GM18858 (cell line): ENCODE data around the gene MAN2A1.
A peak's percentile ranks its signal among the peaks of the same experiment; 100 is the strongest.

ENCODE experiments used
- ATAC-seq: cut with Tn5 transposase; IDR thresholded peaks from one replicate; pipeline ENCODE4 v1.9.1; 2021; ENCODE audit not compliant: unreplicated experiment

MAN2A1 gene

GRCh38 chr5:109704282-109704952 is 14.7 kb downstream of the MAN2A1 start:
- ATAC-seq: no peak

DNA sequence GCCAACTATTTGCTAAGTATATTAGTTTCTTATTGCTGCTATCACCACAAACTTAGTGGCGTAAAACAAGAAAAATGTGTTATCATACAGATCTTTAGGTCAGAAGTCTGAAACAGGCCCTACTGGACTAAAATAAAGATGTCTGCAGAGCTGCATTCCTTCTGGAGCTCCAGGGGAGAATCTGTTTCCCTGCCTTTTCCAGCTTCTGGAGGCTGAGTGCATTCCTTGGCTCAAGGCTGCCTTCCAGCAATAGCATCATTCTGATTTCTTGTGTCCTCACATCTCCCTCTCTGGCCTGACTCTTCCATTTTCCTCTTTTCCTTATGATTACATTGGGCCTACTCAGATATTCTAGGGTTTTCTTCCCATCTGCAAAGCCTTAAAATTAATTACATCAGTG is 15.9 kb downstream of the MAN2A1 start:
- no peak for ATAC-seq

DNA sequence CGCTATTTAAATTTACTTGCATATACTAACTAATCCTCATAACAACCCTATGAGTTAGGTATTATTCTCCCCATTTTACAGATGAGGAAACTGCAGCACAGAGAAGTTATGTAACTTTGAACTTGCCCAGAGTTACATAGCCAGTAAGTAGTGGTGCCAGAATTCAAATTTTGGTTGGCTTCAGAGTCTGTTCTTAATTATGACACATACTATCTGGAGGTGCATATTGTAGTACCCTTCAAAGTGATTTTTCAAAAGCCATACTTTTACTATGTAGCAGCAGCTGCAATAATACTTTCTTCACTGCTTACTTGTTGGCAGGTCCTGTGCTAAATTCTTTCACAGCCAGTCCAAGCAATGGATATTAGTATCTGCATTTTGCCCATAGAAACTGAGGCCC is 16.4 kb downstream of the MAN2A1 start:
- no peak for ATAC-seq

DNA sequence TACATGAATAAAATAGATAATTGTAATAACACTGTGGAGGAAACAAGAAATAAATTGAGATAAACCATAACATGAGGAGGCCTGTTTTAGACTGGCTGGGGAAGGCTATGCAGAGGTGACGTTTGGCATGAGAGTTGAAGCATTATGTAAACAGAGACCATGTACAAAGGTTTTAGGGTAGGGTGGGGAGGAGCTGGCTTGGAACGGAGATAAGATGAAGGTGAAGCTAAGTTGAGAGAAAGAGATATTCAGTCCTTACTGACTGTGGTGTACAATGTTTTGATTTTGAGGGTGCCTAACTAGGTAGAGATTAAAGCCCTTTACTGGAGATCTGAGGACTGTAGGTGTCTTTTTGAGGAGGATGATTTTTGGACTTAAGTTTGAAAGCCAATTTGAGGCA is 17.8 kb downstream of the MAN2A1 start:
- ATAC-seq: no peak

DNA sequence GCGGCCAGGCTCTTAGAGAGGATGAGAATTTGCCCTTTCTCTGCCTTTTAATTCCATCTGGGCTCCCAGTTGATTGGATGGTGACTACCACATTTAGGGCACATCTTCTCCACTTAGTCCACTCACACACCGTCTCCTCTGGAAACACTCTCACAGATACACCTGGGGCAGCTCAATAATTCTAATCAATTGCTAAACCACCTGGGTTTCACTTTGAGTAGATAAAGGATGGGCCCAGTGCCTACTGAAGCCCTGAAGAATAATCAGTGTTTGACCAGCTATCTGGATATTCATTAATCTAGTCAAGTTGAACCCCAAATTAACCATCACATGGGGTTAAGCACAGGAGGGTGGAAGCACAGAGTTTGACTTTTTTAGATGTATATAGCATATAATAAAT is 19.1 kb downstream of the MAN2A1 start:
- no peak for ATAC-seq

GRCh38 chr5:109709225-109709624 is 19.5 kb downstream of the MAN2A1 start:
- no peak for ATAC-seq

GRCh38 chr5:109711673-109712072 is 21.9 kb downstream of the MAN2A1 start:
- no peak for ATAC-seq

GRCh38 chr5:109713453-109713852 is 23.7 kb downstream of the MAN2A1 start:
- no peak for ATAC-seq

GRCh38 chr5:109714592-109714991 is 24.9 kb downstream of the MAN2A1 start:
- no peak for ATAC-seq

GRCh38 chr5:109718216-109718615 is 28.5 kb downstream of the MAN2A1 start:
- ATAC-seq: no peak

GRCh38 chr5:109718632-109719031 is 28.9 kb downstream of the MAN2A1 start:
- no peak for ATAC-seq

DNA sequence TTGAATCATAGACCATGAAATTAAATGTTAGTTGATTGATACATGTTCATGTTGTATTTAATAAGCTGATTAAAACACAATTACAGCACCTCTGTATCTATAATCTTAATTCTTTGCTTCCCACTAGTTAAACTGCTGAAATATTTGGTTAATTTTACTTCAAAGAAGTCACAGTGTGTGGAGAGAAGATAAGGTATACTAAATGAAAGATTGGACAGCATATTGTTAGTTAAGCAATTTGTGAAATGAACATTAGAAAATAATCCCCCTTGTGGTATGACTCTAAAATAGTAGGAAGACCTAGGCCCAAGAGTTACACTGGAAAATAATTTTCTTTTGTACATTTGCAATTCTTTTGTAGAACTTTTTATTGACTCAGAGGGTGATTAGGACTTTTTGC is 30.3 kb downstream of the MAN2A1 start:
- ATAC-seq: no peak

GRCh38 chr5:109721741-109722140 is 32.0 kb downstream of the MAN2A1 start:
- no peak for ATAC-seq

GRCh38 chr5:109723606-109724005 is 33.9 kb downstream of the MAN2A1 start:
- no peak for ATAC-seq

DNA sequence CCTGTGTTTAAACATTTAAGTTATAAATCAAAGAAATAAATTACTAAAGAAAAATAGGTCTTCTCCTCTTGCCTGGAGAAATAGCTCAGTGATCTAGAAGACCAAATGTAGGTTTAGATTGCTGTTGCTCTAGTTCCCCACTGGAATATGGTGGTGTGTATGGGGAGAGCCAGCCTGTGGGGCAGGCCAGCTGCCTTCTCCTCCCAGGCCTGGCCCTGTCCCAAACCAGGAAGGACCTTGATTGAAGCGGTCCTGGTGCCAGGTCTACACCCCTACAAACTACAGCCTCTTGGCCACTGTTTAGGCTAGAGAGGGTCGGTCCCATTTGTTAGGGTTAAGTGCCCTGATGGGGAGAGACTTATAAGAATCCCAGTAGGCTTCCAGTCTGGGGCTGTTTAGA is 35.4 kb downstream of the MAN2A1 start:
- ATAC-seq: no peak

DNA sequence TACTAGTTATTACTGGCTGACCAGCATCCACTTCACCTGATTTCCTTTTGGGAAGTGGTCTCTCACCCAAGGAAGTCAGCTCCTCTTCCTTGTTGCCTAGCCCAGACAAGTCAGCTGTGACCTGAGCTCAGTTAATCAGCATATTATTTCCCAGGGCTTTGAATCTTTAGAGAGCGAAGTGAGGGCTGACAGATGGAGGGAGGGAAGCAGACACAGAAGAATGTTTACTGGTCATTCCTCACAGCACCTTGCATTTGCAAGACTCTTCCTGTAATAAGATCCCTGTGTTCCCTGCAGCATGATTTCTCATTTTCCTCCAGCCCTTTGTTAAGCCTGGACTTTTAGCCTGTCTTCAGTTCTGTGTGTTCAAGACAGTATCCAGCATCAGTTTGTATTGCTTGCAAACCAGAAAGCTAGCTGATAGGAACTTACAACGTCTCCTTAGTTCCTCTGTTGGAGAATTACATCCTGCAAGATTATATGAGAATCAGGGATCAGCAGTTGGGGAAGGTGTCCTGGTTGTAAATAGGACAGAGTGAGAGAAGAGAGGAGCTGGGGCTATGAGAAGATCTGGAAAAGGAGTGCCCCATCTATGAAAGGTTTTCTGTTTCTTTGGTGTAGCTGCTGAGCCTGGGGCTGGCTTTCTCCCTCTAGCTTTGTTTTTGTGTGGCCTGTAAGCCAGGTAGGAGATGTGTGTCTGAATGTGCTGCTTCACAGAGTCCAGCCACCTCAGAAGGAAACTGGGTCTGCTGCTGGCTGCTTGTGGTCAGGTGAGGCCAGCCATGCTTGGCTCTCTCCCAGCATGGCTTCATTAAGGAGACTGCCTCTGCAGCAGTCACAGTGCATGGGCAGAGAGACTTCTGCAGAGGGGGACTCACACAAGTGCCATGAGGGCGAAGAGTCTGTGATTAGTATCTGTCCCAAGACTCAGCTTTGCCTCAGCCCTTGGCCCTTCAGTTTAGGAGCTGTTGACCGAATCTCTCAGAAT is 50.3 kb downstream of the MAN2A1 start:
- ATAC-seq: peak; percentile 96

- ATAC-seq: no peak
These were observed 51.2 kb downstream of the MAN2A1 start for GRCh38 chr5:109740966-109741365.

- no peak for ATAC-seq
These were observed 51.7 kb downstream of the MAN2A1 start for GRCh38 chr5:109741390-109741789.

DNA sequence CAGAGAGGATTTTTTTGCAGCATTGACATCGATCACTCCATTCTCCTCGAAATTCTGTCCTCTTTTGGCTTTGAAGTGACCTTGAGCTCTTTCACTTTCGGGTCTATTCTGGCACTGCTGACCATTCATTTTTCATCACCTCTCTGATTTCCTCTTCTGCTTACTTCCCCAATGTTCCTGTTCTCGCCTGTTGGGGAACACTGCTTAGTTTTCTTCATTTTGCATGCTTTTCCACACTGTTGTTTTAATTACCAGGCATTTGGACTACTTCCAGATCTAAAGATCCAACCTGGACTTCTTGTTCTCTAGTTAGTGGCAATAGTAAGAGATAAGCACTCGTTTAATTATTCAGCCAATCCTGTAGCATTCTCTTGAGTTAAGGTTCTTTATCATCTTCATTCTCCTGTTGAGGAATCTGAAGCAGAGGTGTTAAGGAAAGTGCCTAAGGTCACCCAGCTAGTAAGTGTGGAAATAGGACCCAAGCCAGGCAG is 53.4 kb downstream of the MAN2A1 start:
- no peak for ATAC-seq

DNA sequence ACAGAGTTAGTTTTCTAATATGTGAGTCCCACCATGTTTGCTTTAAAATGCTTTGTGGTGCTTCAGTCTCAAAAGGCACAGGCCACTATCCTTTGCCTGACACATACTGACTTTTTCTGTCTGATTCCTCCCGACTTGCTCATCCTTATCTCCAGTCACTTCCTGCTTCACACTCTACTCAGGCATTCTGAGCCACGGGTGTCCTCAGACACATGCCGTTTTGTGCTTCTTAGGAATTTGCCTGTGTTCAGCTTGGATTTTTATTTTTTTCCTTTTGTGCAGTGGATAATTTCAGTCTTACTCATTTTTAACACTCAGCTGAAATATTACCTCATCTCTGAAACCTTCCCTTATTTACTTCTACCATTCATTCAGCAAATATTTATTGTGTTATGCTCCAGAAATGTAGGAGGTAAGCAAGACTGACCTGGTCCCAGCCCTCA is 54.1 kb downstream of the MAN2A1 start:
- no peak for ATAC-seq

- ATAC-seq: no peak
These were observed 54.5 kb downstream of the MAN2A1 start for GRCh38 chr5:109744261-109744660.

DNA sequence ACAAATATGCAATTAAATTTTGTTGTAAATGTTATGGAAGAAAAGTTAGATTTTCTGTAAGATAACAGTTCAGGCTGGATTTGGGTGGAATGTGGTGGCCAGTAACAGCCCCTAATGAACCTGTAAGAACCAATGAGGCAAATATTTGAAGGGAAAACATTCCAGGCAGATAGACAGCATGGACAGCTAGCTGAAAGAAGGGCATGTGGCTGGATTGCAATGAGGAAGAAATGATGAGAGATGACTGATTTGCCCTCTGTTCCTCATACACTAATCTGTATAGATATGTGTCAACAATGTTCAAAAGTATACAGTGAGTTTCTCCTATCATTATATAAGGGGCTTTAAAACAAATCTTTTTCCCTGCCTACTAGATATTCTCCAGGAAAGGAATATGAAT is 58.8 kb downstream of the MAN2A1 start:
- ATAC-seq: no peak
